Neural progenitor cell (in vitro differentiated cells): Measurements from ENCODE around the gene BTG4. TPM values are rescaled to one million over a fixed set of nuclear protein-coding genes. Genes with fewer than 3 reads are reported as not detected.

Experiments used
- DNase-seq: peaks from one replicate; pipeline ENCODE4 v3.0.0-alpha.2; 2016; ENCODE audit warnings: low spot score
- H2AFZ ChIP-seq: fragments of 200-600 bp; sonication (generic); replicated peaks from 2 replicates; pipeline ENCODE4 v1.6.1; 2016; ENCODE audit warnings: antibody characterized with exemption
- H3F3A ChIP-seq: fragments of 200-600 bp; sonication (generic); 2 replicates; pipeline ENCODE4 v1.6.1; 2016; ENCODE audit warnings: antibody characterized with exemption, low read depth
- H3K27ac ChIP-seq: fragments of 200-600 bp; sonication (generic); 2 replicates; pipeline ENCODE4 v1.5.1; 2016; ENCODE audit warnings: mild to moderate bottlenecking
- H3K27me3 ChIP-seq: fragments of 200-600 bp; sonication (generic); 2 replicates; pipeline ENCODE4 v1.6.1; 2016; ENCODE audit warnings: mild to moderate bottlenecking, moderate library complexity
- H3K36me3 ChIP-seq: fragments of 200-600 bp; sonication (generic); 2 replicates; pipeline ENCODE4 v1.5.1; 2016
- H3K4me1 ChIP-seq: fragments of 200-600 bp; sonication (generic); 2 replicates; pipeline ENCODE4 v1.6.1; 2016; ENCODE audit warnings: mixed run types
- H3K4me2 ChIP-seq: fragments of 200-600 bp; sonication (generic); 2 replicates; pipeline ENCODE4 v1.6.1; 2016
- H3K4me3 ChIP-seq: fragments of 200-600 bp; sonication (generic); 2 replicates; pipeline ENCODE4 v1.5.1; 2016
- H3K79me2 ChIP-seq: fragments of 200-600 bp; sonication (generic); 2 replicates; pipeline ENCODE4 v1.6.1; 2016; ENCODE audit warnings: low read depth
- H3K9ac ChIP-seq: fragments of 200-600 bp; sonication (generic); 2 replicates; pipeline ENCODE4 v1.6.1; 2016
- H3K9me3 ChIP-seq: fragments of 200-600 bp; sonication (generic); 2 replicates; pipeline ENCODE4 v1.5.1; 2016; ENCODE audit warnings: low read depth
- H4K20me1 ChIP-seq: fragments of 200-600 bp; sonication (generic); 2 replicates; pipeline ENCODE4 v1.6.1; 2016; ENCODE audit warnings: low read depth
- H3K27ac Mint-ChIP-seq: 3 replicates; pipeline ENCODE4 v1.8.0; 2021; ENCODE audit warnings: mixed read lengths
- H3K27me3 Mint-ChIP-seq: 2 replicates; pipeline ENCODE4 v1.8.0; 2022; ENCODE audit warnings: low read depth, mild to moderate bottlenecking, inconsistent platforms, moderate library complexity, mixed read lengths; ENCODE audit not compliant: insufficient read depth
- H3K36me3 Mint-ChIP-seq: 3 replicates; pipeline ENCODE4 v1.8.0; 2021; ENCODE audit warnings: mixed read lengths
- H3K4me1 Mint-ChIP-seq: 3 replicates; pipeline ENCODE4 v1.8.0; 2021; ENCODE audit warnings: mixed read lengths
- H3K4me3 Mint-ChIP-seq: 3 replicates; pipeline ENCODE4 v1.8.0; 2021; ENCODE audit warnings: mild to moderate bottlenecking, moderate library complexity, mixed read lengths
- H3K9me3 Mint-ChIP-seq: 3 replicates; pipeline ENCODE4 v1.8.0; 2020; ENCODE audit warnings: mixed read lengths
- EZH2 ChIP-seq: fragments of 200-600 bp; sonication (generic); IDR thresholded peaks from 2 replicates; pipeline ENCODE4 v1.6.1; 2017; ENCODE audit warnings: antibody characterized with exemption, mild to moderate bottlenecking, moderate library complexity
- EZH2phosphoT487 ChIP-seq: fragments of 200-600 bp; sonication (generic); IDR thresholded peaks from 2 replicates; pipeline ENCODE4 v1.6.1; 2017; ENCODE audit warnings: antibody characterized with exemption
- total RNA-seq: library from RNA; depleted of rRNA; stranded (reverse); fragments of >200 nt; gene quantifications from 2 replicates; pipeline ENCODE4 v1.2.3, GENCODE V29; 2015; ENCODE audit warnings: low replicate concordance
- TF ChIP-seq, protein P1 (sequence below): fragments of 200-600 bp; sonication (generic); IDR thresholded peaks from 2 replicates; pipeline ENCODE4 v1.5.1; 2017; ENCODE audit warnings: antibody characterized with exemption, mild to moderate bottlenecking

Gene BTG4
- total RNA-seq, 1 donor from 2014 or later, result not detected

DNA sequence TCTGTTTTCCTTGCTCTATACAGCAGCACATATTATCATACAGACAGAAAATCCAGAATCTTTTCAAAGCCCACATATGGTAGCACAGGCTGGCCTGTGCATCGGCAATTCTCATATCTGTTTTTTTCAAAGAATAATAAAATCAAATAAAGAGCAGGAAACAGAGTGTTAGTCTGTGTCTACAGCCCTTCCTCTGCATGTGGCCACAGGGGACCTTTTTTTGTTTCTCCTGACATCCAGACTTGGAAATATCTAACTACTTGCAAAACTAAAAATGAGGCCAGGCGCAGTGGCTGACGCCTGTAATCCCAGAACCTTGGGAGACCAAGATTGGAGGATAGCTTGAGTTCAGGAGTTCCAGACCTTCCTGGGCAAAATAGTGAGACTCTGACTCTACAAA is 48.6 kb upstream of the BTG4 start:
- no peak overlapping the region for H3K4me3 ChIP-seq
- Mint-ChIP-seq H3K27me3 (peaks cover 2% of the 10 kb centered on the region), H3K27ac (no peak overlapping the region), H3K36me3 (no peaks in the 10 kb centered on the region), H3K9me3 (peaks cover 5% of the 10 kb centered on the region), H3K4me1 (no peaks in the 10 kb centered on the region), H3K4me3 (no peak overlapping the region)
- H2AFZ ChIP-seq, result no peak overlapping the region
- no peaks in the 10 kb centered on the region for H4K20me1 ChIP-seq
- H3K27ac ChIP-seq, result no peak overlapping the region
- H3K4me2 ChIP-seq, result no peak overlapping the region
- H3K9ac ChIP-seq, result no peak overlapping the region
- no peak for TF ChIP-seq EZH2
- TF ChIP-seq, protein P1, sequence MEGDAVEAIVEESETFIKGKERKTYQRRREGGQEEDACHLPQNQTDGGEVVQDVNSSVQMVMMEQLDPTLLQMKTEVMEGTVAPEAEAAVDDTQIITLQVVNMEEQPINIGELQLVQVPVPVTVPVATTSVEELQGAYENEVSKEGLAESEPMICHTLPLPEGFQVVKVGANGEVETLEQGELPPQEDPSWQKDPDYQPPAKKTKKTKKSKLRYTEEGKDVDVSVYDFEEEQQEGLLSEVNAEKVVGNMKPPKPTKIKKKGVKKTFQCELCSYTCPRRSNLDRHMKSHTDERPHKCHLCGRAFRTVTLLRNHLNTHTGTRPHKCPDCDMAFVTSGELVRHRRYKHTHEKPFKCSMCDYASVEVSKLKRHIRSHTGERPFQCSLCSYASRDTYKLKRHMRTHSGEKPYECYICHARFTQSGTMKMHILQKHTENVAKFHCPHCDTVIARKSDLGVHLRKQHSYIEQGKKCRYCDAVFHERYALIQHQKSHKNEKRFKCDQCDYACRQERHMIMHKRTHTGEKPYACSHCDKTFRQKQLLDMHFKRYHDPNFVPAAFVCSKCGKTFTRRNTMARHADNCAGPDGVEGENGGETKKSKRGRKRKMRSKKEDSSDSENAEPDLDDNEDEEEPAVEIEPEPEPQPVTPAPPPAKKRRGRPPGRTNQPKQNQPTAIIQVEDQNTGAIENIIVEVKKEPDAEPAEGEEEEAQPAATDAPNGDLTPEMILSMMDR, result no peak
- TF ChIP-seq EZH2phosphoT487, result no peak
- no peaks in the 10 kb centered on the region for H3K79me2 ChIP-seq
- no peaks in the 10 kb centered on the region for H3F3A ChIP-seq
- no peaks in the 10 kb centered on the region for H3K36me3 ChIP-seq
- H3K9me3 ChIP-seq, result no peaks in the 10 kb centered on the region
- no peaks in the 10 kb centered on the region for H3K27me3 ChIP-seq
- peaks cover 7% of the 10 kb centered on the region for H3K4me1 ChIP-seq
- DNase-seq, result no peak

DNA sequence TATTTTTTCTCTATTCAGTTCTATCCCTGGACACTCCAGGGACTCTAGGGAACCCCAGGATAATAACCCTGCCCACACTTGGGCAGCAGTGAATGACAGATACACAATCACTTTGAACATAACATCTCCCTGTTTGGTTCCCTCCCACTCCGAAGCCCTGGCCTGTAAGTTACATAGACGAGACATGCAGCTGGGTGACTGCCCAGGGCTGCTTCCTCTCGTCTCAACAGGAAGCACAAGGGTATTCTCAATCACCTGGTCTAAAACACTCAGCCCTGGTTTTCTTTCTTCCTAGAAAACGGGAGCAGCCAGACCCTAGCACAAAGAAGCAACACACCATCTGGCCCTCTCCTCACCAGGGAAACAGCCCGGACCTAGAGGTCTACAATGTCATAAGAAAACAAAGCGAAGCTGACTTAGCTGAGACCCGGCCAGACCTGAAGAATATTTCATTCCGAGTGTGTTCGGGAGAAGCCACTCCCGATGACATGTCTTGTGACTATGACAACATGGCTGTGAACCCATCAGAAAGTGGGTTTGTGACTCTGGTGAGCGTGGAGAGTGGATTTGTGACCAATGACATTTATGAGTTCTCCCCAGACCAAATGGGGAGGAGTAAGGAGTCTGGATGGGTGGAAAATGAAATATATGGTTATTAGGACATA is 47.7 kb upstream of the BTG4 start:
- H3K9me3 ChIP-seq, result no peaks in the 10 kb centered on the region
- no peak overlapping the region for H3K27ac Mint-ChIP-seq
- DNase-seq, result no peak
- no peaks in the 10 kb centered on the region for H3K36me3 ChIP-seq
- no peak overlapping the region for H3K4me2 ChIP-seq
- H3K4me3 Mint-ChIP-seq, result no peak overlapping the region
- peaks cover 8% of the 10 kb centered on the region for H3K9me3 Mint-ChIP-seq
- H3K27me3 ChIP-seq, result no peaks in the 10 kb centered on the region
- H3K9ac ChIP-seq, result no peak overlapping the region
- no peaks in the 10 kb centered on the region for H3K79me2 ChIP-seq
- no peak overlapping the region for H2AFZ ChIP-seq
- no peaks in the 10 kb centered on the region for H4K20me1 ChIP-seq
- peaks cover 2% of the 10 kb centered on the region for H3K27me3 Mint-ChIP-seq
- no peaks in the 10 kb centered on the region for H3K4me1 Mint-ChIP-seq
- no peak overlapping the region for H3K27ac ChIP-seq
- H3K4me1 ChIP-seq, result peaks cover 7% of the 10 kb centered on the region
- TF ChIP-seq EZH2 (no peak), EZH2phosphoT487 (no peak)
- TF ChIP-seq, protein P1, result no peak
- no peaks in the 10 kb centered on the region for H3F3A ChIP-seq
- H3K4me3 ChIP-seq, result no peak overlapping the region
- H3K36me3 Mint-ChIP-seq, result no peaks in the 10 kb centered on the region

- Histone ChIP-seq H3K4me1 (peaks cover 7% of the 10 kb centered on the region), H4K20me1 (no peaks in the 10 kb centered on the region), H3K27me3 (no peaks in the 10 kb centered on the region), H3K4me3 (no peak overlapping the region), H3K36me3 (no peaks in the 10 kb centered on the region), H2AFZ (no peak overlapping the region), H3K79me2 (no peaks in the 10 kb centered on the region), H3K4me2 (no peak overlapping the region), H3K9me3 (no peaks in the 10 kb centered on the region), H3K27ac (no peak overlapping the region), H3F3A (no peaks in the 10 kb centered on the region), H3K9ac (no peak overlapping the region)
- peaks cover 8% of the 10 kb centered on the region for H3K9me3 Mint-ChIP-seq
- H3K4me3 Mint-ChIP-seq, result no peak overlapping the region
- no peaks in the 10 kb centered on the region for H3K4me1 Mint-ChIP-seq
- H3K27ac Mint-ChIP-seq, result no peak overlapping the region
- no peaks in the 10 kb centered on the region for H3K27me3 Mint-ChIP-seq
- DNase-seq, result no peak
- TF ChIP-seq, protein P1, result no peak
- no peak for TF ChIP-seq EZH2phosphoT487
- TF ChIP-seq EZH2, result no peak
- no peaks in the 10 kb centered on the region for H3K36me3 Mint-ChIP-seq
Measured at GRCh38 chr11:111557425-111558111, 45.4 kb upstream of the BTG4 start.
